H9 (cell line): Measurements from ENCODE around the gene ZBTB7A. TPM values are rescaled to one million over a fixed set of nuclear protein-coding genes. Genes with fewer than 3 reads are reported as not detected.

Experiments
- DNase-seq: peaks from one replicate; pipeline ENCODE4 v3.0.0-alpha.2; 2017
- H2AFZ ChIP-seq: one replicate; pipeline ENCODE4 v1.6.1; 2013; ENCODE audit warnings: mild to moderate bottlenecking, low read length, control low read depth, moderate library complexity
- H2AK5ac ChIP-seq: 2 replicates; pipeline ENCODE4 v1.6.1; 2013; ENCODE audit warnings: low read length, control low read depth, mixed read lengths; ENCODE audit not compliant: insufficient read length
- H2BK120ac ChIP-seq: one replicate; pipeline ENCODE4 v1.6.1; 2013; ENCODE audit warnings: low read depth, mild to moderate bottlenecking, low read length, control low read depth, inconsistent platforms; ENCODE audit not compliant: poor library complexity, severe bottlenecking
- H2BK12ac ChIP-seq: 2 replicates; pipeline ENCODE4 v1.6.1; 2013; ENCODE audit warnings: low read length, control low read depth, mixed read lengths, low read depth; ENCODE audit not compliant: insufficient read length
- H2BK15ac ChIP-seq: 2 replicates; pipeline ENCODE4 v1.6.1; 2013; ENCODE audit warnings: low read depth, low read length, control low read depth
- H2BK20ac ChIP-seq: one replicate; pipeline ENCODE4 v1.6.1; 2013; ENCODE audit warnings: low read depth, mild to moderate bottlenecking, low read length, control low read depth, inconsistent platforms; ENCODE audit not compliant: poor library complexity, severe bottlenecking
- H2BK5ac ChIP-seq: 2 replicates; pipeline ENCODE4 v1.6.1; 2013; ENCODE audit warnings: low read length, control low read depth, mixed read lengths; ENCODE audit not compliant: insufficient read length
- H3K14ac ChIP-seq: 2 replicates; pipeline ENCODE4 v1.6.1; 2013; ENCODE audit warnings: low read length, control low read depth; ENCODE audit not compliant: insufficient read depth
- H3K18ac ChIP-seq: 2 replicates; pipeline ENCODE4 v1.6.1; 2013; ENCODE audit warnings: low read depth, mild to moderate bottlenecking, mixed read lengths, low read length, control low read depth; ENCODE audit not compliant: insufficient read length
- H3K23ac ChIP-seq: 2 replicates; pipeline ENCODE4 v1.6.1; 2013; ENCODE audit warnings: low read length, control low read depth, mixed read lengths, low read depth; ENCODE audit not compliant: insufficient read length
- H3K23me2 ChIP-seq: 2 replicates; pipeline ENCODE4 v1.6.1; 2013; ENCODE audit warnings: low read depth, mild to moderate bottlenecking, mixed read lengths, low read length, control low read depth; ENCODE audit not compliant: insufficient read length, poor library complexity, severe bottlenecking
- H3K27ac ChIP-seq: 2 replicates; pipeline ENCODE4 v1.5.1; 2013; ENCODE audit warnings: low read length, control low read depth, mixed read lengths, low read depth; ENCODE audit not compliant: insufficient read length
- H3K27me3 ChIP-seq: 2 replicates; pipeline ENCODE4 v1.6.1; 2013; ENCODE audit warnings: low read length, control low read depth, inconsistent platforms; ENCODE audit not compliant: insufficient read depth
- H3K4ac ChIP-seq: 2 replicates; pipeline ENCODE4 v1.6.1; 2013; ENCODE audit warnings: low read depth, mild to moderate bottlenecking, control low read depth, inconsistent platforms, low read length, moderate library complexity
- H3K4me1 ChIP-seq: 2 replicates; pipeline ENCODE4 v1.6.1; 2013; ENCODE audit warnings: low read length, control low read depth, inconsistent platforms; ENCODE audit not compliant: insufficient read depth
- H3K4me2 ChIP-seq: 2 replicates; pipeline ENCODE4 v1.6.1; 2013; ENCODE audit warnings: low read length, control low read depth, mixed read lengths; ENCODE audit not compliant: insufficient read length, insufficient read depth
- H3K56ac ChIP-seq: 2 replicates; pipeline ENCODE4 v1.6.1; 2013; ENCODE audit warnings: low read depth, mild to moderate bottlenecking, mixed read lengths, low read length, control low read depth; ENCODE audit not compliant: insufficient read length
- H3K79me1 ChIP-seq: 2 replicates; pipeline ENCODE4 v1.6.1; 2013; ENCODE audit warnings: low read depth, mild to moderate bottlenecking, moderate library complexity, low read length, control low read depth, inconsistent platforms; ENCODE audit not compliant: insufficient read depth, poor library complexity, severe bottlenecking
- H3K79me2 ChIP-seq: 2 replicates; pipeline ENCODE4 v1.6.1; 2013; ENCODE audit warnings: low read length, control low read depth, inconsistent platforms; ENCODE audit not compliant: insufficient read depth
- H3K9ac ChIP-seq: 2 replicates; pipeline ENCODE4 v1.6.1; 2013; ENCODE audit warnings: low read length, control low read depth, mixed read lengths; ENCODE audit not compliant: insufficient read length; ENCODE audit errors: extremely low read depth
- H3K9me3 ChIP-seq: one replicate; pipeline ENCODE4 v1.6.1; 2013; ENCODE audit warnings: low read depth, low read length, inconsistent platforms; ENCODE audit not compliant: control insufficient read depth
- H3T11ph ChIP-seq: one replicate; pipeline ENCODE4 v1.6.1; 2013; ENCODE audit warnings: mild to moderate bottlenecking, low read length, control low read depth, inconsistent platforms
- H4K20me1 ChIP-seq: one replicate; pipeline ENCODE4 v1.6.1; 2013; ENCODE audit not compliant: control insufficient read depth, insufficient read length, insufficient read depth
- H4K5ac ChIP-seq: 2 replicates; pipeline ENCODE4 v1.6.1; 2013; ENCODE audit warnings: low read depth, mild to moderate bottlenecking, mixed read lengths, low read length, control low read depth; ENCODE audit not compliant: insufficient read length
- H4K8ac ChIP-seq: replicated peaks from 2 replicates; pipeline ENCODE4 v1.6.1; 2013; ENCODE audit warnings: low read length, control low read depth, mixed read lengths, low read depth; ENCODE audit not compliant: insufficient read length
- H4K91ac ChIP-seq: 2 replicates; pipeline ENCODE4 v1.6.1; 2013; ENCODE audit warnings: low read depth, mild to moderate bottlenecking, moderate library complexity, mixed read lengths, low read length, control low read depth; ENCODE audit not compliant: insufficient read length
- H3K27ac Mint-ChIP-seq, 3 experiments: 2 replicates in 2 of 3; 3 replicates in 1 of 3; pipeline ENCODE4 v1.8.0; 2020 to 2021; ENCODE audit warnings: mixed read lengths in 3 of 3, mild to moderate bottlenecking in 1 of 3, moderate library complexity in 1 of 3
- H3K27me3 Mint-ChIP-seq: 2 replicates; pipeline ENCODE4 v1.8.0; 2021; ENCODE audit warnings: low read depth, mild to moderate bottlenecking, moderate library complexity, mixed read lengths
- H3K36me3 Mint-ChIP-seq, 3 experiments: 2 replicates in 2 of 3; 3 replicates in 1 of 3; pipeline ENCODE4 v1.8.0; 2020 to 2021; ENCODE audit warnings: low read depth in 3 of 3, mixed read lengths in 3 of 3; ENCODE audit not compliant: insufficient read depth in 1 of 3
- H3K4me1 Mint-ChIP-seq, 2 experiments: 2 replicates each; pipeline ENCODE4 v1.8.0; 2020; ENCODE audit warnings: mixed read lengths in 2 of 2
- H3K4me3 Mint-ChIP-seq, 2 experiments: 2 replicates in 1 of 2; 3 replicates in 1 of 2; pipeline ENCODE4 v1.8.0; 2020 to 2021; ENCODE audit warnings: mild to moderate bottlenecking in 2 of 2, mixed read lengths in 2 of 2, moderate library complexity in 1 of 2
- H3K9me3 Mint-ChIP-seq, 2 experiments: 2 replicates in 1 of 2; 3 replicates in 1 of 2; pipeline ENCODE4 v1.8.0; 2020; ENCODE audit warnings: mild to moderate bottlenecking in 2 of 2, mixed read lengths in 2 of 2, moderate library complexity in 1 of 2
- CTCF ChIP-seq: fragments of 200-600 bp; sonication (generic); conservative IDR thresholded peaks from 3 replicates; pipeline ENCODE4 v1.8.0; 2021; ENCODE audit warnings: antibody characterized with exemption, mild to moderate bottlenecking
- WGBS: extraction: QIAGEN DNeasy Blood & Tissue Kit; methylation state at CpG from one replicate; pipeline ENCODE4 v1.1.7; 2013; ENCODE audit warnings: missing lambda C conversion rate, low lambda C conversion rate, mixed read lengths; ENCODE audit not compliant: insufficient read length; ENCODE audit errors: extremely low coverage; 5-methylcytosine and 5-hydroxymethylcytosine counted together
- total RNA-seq: library from RNA; stranded (reverse); gene quantifications from 2 replicates; pipeline ENCODE4 v1.2.1, GENCODE V29; 2021

Gene ZBTB7A
- total RNA-seq, 1 experiment from 2014 or later, result 24.9 TPM

GRCh38 chr19:4043966-4044715, 22.6 kb downstream of the ZBTB7A start:
- Mint-ChIP-seq H3K4me1 (peaks cover 0 to 14% of the 10 kb centered on the region in 2 experiments; a peak in 2 of 4 replicates), H3K27me3 (peaks cover 3% of the 10 kb centered on the region; the same call in 1 of the 2 replicates), H3K36me3 (peaks cover 3 to 19% (median 14%) of the 10 kb centered on the region in 3 experiments; a peak in 5 of 7 replicates), H3K9me3 (no peaks in the 10 kb centered on the region; a peak in 1 of 5 replicates), H3K4me3 (no peak overlapping the region), H3K27ac (0 out of 7 replicates have a peak overlapping the region, but pooled peaks of 1 of the 3 experiments have one; percentile 53)
- H3K9me3 ChIP-seq, result no peaks in the 10 kb centered on the region
- no peak overlapping the region for H2BK20ac ChIP-seq
- no peak overlapping the region for H2BK5ac ChIP-seq
- H3K79me1 ChIP-seq, result no peaks in the 10 kb centered on the region
- H3K4ac ChIP-seq, result no peak overlapping the region
- H4K91ac ChIP-seq, result no peak overlapping the region
- no peaks in the 10 kb centered on the region for H3K4me1 ChIP-seq
- H3K4me2 ChIP-seq, result no peak overlapping the region
- no peaks in the 10 kb centered on the region for H3K23me2 ChIP-seq
- H3T11ph ChIP-seq, result no peak overlapping the region
- H3K56ac ChIP-seq, result no peak overlapping the region
- H2AK5ac ChIP-seq, result no peak overlapping the region
- H2BK15ac ChIP-seq, result no peak overlapping the region
- H3K14ac ChIP-seq, result no peak overlapping the region
- H4K5ac ChIP-seq, result no peak overlapping the region
- no peak overlapping the region for H3K9ac ChIP-seq
- H3K23ac ChIP-seq, result no peak overlapping the region
- H3K79me2 ChIP-seq, result no peaks in the 10 kb centered on the region
- no peaks in the 10 kb centered on the region for H4K20me1 ChIP-seq
- H3K18ac ChIP-seq, result no peak overlapping the region
- H2BK12ac ChIP-seq, result no peak overlapping the region
- WGBS, result no CpG with 5 or more reads among the region's 31 CpGs
- H4K8ac ChIP-seq, result no peak overlapping the region
- no peak for TF ChIP-seq CTCF
- H2AFZ ChIP-seq, result no peak overlapping the region
- H2BK120ac ChIP-seq, result no peak overlapping the region
- no peak for DNase-seq
- no peaks in the 10 kb centered on the region for H3K27me3 ChIP-seq
- no peak overlapping the region for H3K27ac ChIP-seq
